BE2C (cell line): ENCODE results near the gene UGT3A1. TPM values are rescaled to one million over a fixed set of nuclear protein-coding genes. Genes with fewer than 3 reads are reported as not detected.
"Not testable (repeated sequence)": the region's sequence is repeated elsewhere in the genome, so short reads cannot be mapped to it uniquely, and the experiment has no call there.

ENCODE experiments used
- DNase-seq: peaks from one replicate; pipeline ENCODE4 v3.0.0-alpha.2; 2020
- H3K27me3 ChIP-seq: fragments of 250-450 bp; sonication (Bioruptor Pico); 2 replicates; pipeline ENCODE4 v1.5.1; 2020; ENCODE audit warnings: mild to moderate bottlenecking
- H3K36me3 ChIP-seq: fragments of 250-450 bp; sonication (Bioruptor Pico); 2 replicates; pipeline ENCODE4 v1.5.1; 2020; ENCODE audit warnings: mild to moderate bottlenecking
- H3K4me1 ChIP-seq: fragments of 250-450 bp; sonication (Bioruptor Pico); 2 replicates; pipeline ENCODE4 v1.5.1; 2020
- H3K4me3 ChIP-seq: 2 replicates; pipeline ENCODE4 v1.5.1; 2011; ENCODE audit warnings: low read depth, low read length
- H3K9me3 ChIP-seq: fragments of 250-450 bp; sonication (Bioruptor Pico); 2 replicates; pipeline ENCODE4 v1.5.1; 2020
- polyA plus RNA-seq: library from polyadenylated mRNA; unstranded; fragments of >200 nt; gene quantifications from one replicate; pipeline ENCODE4 v1.2.1, GENCODE V29; 2012; ENCODE audit warnings: low read depth, missing spikeins; ENCODE audit not compliant: insufficient read length, insufficient read depth
- TF ChIP-seq, protein P1 (sequence below): IDR thresholded peaks from 2 replicates; pipeline ENCODE4 v1.5.1; 2012; ENCODE audit warnings: mild to moderate bottlenecking, low read depth, low read length

The UGT3A1 gene
- polyA plus RNA-seq: not detected

DNA sequence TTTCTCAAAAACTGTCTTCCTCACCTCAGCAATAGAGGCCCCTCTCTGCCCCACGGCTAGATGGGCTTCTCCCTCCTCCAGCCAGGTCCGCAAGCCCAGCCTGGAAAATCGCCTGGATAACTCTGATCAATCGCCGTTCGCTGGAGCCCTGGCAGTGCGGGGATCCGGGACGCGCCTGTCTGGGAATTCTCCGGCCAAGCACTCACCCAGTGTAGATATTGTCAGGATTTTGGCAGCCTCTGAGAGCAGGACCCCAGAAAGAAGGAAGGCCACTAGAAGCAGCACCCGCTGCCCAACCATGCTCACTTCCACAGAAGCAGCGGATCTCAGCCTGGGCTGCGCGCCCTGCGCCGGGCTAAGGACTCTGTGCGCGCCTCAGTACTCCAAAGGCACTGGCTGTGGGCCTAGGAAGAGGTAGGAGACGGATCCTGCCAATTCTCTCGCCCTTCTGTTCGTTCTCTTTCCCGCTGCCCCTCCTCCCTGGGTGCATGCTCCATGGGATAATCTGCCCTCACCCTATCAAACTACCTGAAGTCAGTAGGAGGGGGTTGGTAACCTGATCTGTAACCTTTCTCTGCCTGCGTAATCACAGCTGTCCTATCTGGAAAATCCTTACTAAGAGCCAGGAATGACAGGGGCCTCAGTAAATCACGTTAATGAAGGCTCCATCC, at the start of gene UGT3A1:
UGT3A1 (minus strand) TSS at position 450 of the 671 bp plus-strand sequence; CDS start at position 300, 150 bp downstream.
- H3K4me3 ChIP-seq: no peak within 1 kb of the TSS
- no peak for DNase-seq
- no peaks in the 10 kb centered on the region for H3K4me1 ChIP-seq
- no peaks in the 10 kb centered on the region for H3K36me3 ChIP-seq
- H3K9me3 ChIP-seq: no peaks in the 10 kb centered on the region
- no peaks in the 10 kb centered on the region; the same call in none of the 2 replicates for H3K27me3 ChIP-seq
- TF ChIP-seq, protein P1, sequence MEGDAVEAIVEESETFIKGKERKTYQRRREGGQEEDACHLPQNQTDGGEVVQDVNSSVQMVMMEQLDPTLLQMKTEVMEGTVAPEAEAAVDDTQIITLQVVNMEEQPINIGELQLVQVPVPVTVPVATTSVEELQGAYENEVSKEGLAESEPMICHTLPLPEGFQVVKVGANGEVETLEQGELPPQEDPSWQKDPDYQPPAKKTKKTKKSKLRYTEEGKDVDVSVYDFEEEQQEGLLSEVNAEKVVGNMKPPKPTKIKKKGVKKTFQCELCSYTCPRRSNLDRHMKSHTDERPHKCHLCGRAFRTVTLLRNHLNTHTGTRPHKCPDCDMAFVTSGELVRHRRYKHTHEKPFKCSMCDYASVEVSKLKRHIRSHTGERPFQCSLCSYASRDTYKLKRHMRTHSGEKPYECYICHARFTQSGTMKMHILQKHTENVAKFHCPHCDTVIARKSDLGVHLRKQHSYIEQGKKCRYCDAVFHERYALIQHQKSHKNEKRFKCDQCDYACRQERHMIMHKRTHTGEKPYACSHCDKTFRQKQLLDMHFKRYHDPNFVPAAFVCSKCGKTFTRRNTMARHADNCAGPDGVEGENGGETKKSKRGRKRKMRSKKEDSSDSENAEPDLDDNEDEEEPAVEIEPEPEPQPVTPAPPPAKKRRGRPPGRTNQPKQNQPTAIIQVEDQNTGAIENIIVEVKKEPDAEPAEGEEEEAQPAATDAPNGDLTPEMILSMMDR: no peak

- H3K9me3 ChIP-seq: no peaks in the 10 kb centered on the region
- TF ChIP-seq, protein P1: no peak
- no peak overlapping the region for H3K4me3 ChIP-seq
- no peaks in the 10 kb centered on the region for H3K27me3 ChIP-seq
- no peak for DNase-seq
- no peaks in the 10 kb centered on the region for H3K36me3 ChIP-seq
- no peaks in the 10 kb centered on the region for H3K4me1 ChIP-seq
Measured at GRCh38 chr5:36035696-36036095, 44.5 kb upstream of the UGT3A1 start.

DNA sequence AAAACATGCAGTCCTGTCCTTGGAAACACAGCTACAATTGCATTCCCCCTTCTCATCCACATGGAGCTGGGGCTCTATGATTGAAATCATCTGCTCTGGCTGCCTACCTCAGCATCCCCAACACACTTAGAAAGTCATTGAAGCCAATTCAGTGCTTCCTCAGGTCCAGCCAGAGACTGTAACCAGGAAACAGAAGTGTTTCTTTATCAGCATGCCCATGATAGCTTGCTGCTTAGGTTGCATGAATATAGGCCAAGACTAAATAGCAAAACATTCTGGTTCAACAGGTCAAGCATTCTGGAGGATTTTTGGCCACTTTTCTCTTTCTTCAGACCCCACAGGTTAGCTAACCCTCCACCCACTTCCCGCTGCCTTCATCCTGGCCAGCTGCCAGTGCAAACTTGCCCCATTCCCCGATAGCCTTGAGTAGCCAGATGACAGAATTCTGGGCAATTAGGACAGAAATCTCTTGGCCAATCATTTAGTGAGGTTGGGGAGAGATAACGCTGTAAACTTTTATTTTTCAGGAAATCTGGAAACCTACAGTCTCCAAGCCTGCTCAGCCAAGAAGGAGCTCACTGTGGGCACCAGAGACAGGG, 43.4 kb upstream of the UGT3A1 start:
- H3K9me3 ChIP-seq, H3K4me3 ChIP-seq, DNase-seq, H3K36me3 ChIP-seq, H3K27me3 ChIP-seq, H3K4me1 ChIP-seq: not testable (repeated sequence)

DNA sequence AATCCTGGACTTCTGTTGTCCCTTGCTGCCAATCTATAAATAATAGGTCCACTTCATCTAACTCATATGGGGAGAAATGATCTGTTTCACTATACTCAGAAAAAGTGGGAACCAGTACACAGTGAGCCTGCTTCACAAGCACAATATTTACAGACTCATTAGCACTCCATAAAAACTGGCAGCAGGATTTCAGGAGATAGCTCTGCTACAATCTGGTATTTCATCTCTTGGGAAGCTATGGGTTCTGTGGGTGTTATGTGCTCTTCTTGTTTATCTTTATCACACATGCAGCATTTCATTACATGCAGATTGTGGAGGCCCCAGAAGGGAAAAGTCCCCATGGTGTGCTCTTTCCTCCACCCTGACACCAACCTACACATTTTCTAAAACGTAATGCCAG, 42.3 kb upstream of the UGT3A1 start:
- DNase-seq: no peak
- TF ChIP-seq, protein P1: no peak
- H3K36me3 ChIP-seq: no peaks in the 10 kb centered on the region
- H3K4me3 ChIP-seq: no peak overlapping the region
- H3K4me1 ChIP-seq: no peaks in the 10 kb centered on the region
- H3K9me3 ChIP-seq: no peaks in the 10 kb centered on the region
- H3K27me3 ChIP-seq: no peaks in the 10 kb centered on the region

DNA sequence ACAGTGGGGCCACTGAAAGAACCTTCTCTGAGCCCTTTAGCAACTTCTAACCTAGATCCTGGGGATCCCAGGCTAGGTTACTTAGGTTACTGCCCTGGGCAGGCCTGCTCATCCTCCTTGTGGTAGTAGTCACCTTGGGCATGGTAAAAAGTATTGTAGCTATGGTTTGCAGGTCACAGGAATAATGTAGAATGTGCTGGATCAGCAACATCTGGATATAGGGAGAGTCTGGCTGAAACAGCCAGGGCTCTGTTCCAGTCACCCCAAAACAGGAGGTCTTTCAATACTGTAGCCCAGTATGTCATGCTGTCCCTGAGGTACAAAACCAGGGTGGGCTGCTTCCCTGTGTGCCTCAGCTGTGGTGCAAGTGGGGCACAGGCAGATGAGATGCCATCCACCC, 41.9 kb upstream of the UGT3A1 start:
- no peaks in the 10 kb centered on the region for H3K27me3 ChIP-seq
- no peaks in the 10 kb centered on the region for H3K36me3 ChIP-seq
- no peak for DNase-seq
- no peaks in the 10 kb centered on the region for H3K4me1 ChIP-seq
- no peak overlapping the region for H3K4me3 ChIP-seq
- no peaks in the 10 kb centered on the region for H3K9me3 ChIP-seq
- TF ChIP-seq, protein P1: no peak

DNA sequence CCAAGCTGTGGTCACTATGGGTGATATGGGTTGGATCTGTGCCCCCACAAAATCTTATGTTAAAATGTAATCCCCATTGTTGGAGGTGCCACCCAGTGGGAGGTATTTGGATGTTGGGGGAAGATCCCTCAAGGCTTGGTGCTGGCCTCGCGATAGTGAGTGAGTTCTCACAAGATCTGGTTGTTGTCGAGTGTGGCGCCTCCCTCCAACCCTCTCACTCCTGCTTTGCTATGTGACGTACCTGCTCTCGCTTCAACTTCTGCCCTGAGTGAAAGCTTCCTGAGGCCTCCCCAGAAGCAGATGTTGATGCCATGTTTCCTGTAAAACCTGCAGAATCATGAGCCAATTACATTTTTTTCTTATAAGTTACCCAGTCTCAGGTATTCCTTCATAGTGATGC, 40.0 kb upstream of the UGT3A1 start:
- no peak for DNase-seq
- H3K9me3 ChIP-seq: no peaks in the 10 kb centered on the region
- H3K36me3 ChIP-seq: no peaks in the 10 kb centered on the region
- no peak overlapping the region for H3K4me3 ChIP-seq
- H3K27me3 ChIP-seq: no peaks in the 10 kb centered on the region
- TF ChIP-seq, protein P1: no peak
- H3K4me1 ChIP-seq: no peaks in the 10 kb centered on the region
